Activated CD8-positive, alpha-beta memory T cell treated with anti-CD3 and anti-CD28 coated beads for 48 hours (primary cell): Measurements from ENCODE around the gene SLC24A3.

Experiments
- DNase-seq, 3 experiments: peaks; one replicate each; pipeline ENCODE4 v3.0.0-alpha.2; 2020; ENCODE audit warnings: low read depth in 2 of 3, low spot score in 2 of 3

Gene SLC24A3

DNA sequence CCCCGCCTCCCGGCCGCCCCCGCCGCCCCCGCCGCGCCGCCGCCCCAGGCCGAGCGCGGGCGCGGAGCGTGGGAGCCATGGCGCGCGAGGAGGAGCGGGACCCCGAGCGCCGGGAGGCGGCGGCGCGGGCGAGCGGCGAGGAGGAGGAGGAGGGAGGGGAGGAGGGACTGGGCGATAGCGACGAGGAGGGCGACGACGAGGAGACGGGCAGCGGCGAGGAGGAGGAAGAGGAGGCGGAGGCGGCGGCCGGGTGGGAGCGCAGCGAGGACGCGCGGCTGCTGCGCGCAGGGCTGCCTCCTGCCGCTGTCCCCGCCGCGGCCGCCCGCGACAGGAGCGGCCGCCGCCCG lies at the start of gene SLC24A3:
TSS of gene SLC24A3 (plus strand) at position 174 of the 347 bp plus-strand sequence.
- no peak for DNase-seq

GRCh38 chr20:19170148-19170547 lies 42.3 kb upstream of the SLC24A3 start:
- no peak for DNase-seq

DNA sequence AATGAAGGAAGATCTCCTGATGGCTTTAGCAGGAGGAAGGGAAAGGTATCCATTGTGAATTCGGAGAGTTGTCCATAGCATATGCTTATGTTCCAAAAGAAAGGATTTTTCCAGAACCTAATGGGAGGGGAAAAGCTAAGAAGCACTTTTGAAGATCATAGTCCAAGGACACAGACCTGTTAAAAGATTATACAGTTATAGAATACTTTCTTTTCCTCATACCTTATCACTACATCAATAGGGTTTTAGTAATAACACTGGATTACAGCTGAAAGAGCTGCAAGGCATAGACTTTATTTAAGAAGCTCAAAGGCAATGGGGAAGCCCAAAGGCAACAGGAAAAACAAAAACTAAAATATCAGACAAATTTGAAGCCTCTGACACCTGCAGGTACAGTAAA lies 39.8 kb upstream of the SLC24A3 start:
- no peak for DNase-seq

DNA sequence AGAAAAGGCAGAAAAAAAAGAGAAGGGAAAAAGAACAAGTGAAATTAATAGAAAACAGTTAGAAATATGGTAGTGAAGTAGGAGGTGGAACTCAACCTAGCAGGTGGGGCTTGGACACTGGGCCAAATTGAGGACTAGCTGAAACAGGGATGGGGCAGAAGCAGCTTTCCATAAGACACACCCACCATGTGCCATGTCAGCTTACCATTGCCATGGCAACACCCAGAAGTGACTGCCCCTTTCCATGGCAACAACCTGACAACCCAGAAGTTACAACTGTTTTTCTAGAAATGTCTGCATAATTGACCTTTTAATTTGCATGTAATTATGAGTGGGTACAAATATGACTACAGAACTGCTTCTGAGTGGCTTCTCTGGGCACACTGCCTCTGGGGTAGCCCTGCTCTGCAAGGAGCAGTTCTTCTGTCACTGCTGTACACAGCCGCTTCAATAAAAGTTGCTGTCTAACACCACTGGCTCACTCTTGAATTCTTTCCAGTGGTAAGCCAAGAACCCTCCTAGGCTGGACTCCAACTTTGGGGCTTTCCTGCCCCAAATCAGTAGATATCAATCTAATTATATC lies 35.9 kb upstream of the SLC24A3 start:
- no peak for DNase-seq

DNA sequence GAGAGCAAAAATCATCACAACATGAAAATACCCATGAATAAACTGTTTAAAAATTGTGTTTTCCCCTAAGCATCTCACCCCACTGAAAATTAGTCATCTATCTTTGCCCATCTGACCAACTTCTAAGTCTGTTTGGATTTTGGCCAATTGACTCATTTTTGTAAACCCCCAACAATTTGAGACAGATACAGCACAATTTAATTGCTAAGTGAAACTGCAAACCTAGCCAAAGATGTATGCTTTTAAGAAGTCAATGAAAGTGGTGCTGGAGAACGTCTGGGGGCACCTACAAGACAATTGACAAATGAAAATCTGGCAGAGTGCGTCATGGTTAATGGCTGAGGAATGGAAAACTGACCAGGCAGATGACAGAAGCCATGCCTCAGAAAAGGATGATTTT lies 30.9 kb upstream of the SLC24A3 start:
- DNase-seq, result no peak

DNA sequence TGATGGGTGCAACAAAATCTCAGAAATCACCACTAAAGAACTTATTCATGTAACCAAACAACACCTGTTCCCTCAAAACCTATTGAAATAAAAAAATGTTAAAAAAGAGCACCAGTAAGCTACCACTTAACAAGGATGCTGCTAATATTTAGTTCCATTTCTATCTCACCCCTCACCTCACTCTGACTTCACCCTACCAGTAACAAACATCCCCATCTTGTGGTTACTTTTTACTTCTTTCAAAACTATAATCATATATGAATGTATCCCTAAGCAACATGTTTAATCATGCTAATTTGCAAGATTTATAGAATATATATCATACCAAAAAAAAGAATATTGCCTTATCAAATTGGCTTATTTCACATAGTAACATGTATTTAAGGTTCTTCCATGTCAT lies 27.4 kb upstream of the SLC24A3 start:
- no peak for DNase-seq

GRCh38 chr20:19193349-19193748 lies 19.1 kb upstream of the SLC24A3 start:
- no peak for DNase-seq

- DNase-seq, result peak; percentile 23 to 75 (median 62)
These were observed 6.5 kb upstream of the SLC24A3 start for GRCh38 chr20:19205981-19206396.

DNA sequence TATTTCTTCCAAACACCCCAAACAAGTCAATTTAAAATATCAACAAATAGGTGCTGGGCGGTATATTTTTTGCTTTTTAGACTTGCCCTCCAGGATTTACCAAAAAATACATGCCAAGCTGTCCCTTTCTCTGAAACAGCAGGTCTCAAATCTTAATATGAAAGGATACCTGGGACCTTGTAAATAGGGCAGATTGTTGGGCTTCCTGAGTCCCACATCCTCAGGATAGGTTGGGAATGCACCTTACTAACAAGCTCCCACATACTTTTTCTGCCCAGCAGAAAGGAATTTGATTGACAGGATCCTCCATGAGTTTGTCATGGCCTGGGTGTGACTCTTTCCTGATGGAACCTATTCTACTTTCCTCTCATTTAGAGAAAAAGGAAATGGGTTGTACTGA lies 4.9 kb upstream of the SLC24A3 start:
- DNase-seq, result no peak

DNA sequence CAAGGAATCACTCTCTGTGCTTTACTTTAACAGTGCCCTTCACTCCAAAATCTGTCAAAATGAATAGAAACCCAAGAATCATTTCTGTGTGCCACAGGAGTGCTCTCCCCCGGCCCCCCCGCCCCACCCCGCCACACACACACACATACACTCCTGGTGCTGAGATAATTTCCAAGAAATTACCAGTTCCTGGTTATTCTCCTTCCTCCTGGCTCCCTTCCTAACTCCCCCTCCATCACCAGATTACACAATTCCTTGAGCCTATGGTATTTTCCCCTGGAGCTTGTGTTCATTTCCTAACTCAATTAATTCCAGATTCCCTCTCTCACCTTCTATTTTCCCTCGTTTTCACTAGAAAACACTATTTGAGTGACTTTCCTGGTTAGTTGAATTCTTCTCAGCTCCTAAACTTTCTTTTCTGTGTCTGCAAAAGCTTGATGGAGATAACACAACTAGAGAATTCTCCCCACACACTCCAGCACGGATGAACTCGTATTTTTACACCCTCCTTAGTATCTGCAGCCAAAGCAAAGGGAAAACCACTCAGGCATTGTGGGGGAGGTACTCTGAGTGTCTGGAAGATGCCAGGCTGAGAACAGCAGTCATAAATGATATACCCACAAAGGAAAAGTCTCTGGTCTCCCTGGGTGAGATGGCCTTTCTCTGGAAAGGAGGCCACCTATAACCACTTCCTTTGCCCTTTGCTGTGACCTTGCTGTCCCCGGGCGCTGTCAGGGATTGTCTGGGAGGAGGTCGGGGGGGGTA lies 1.9 kb upstream of the SLC24A3 start:
- DNase-seq, result no peak

DNA sequence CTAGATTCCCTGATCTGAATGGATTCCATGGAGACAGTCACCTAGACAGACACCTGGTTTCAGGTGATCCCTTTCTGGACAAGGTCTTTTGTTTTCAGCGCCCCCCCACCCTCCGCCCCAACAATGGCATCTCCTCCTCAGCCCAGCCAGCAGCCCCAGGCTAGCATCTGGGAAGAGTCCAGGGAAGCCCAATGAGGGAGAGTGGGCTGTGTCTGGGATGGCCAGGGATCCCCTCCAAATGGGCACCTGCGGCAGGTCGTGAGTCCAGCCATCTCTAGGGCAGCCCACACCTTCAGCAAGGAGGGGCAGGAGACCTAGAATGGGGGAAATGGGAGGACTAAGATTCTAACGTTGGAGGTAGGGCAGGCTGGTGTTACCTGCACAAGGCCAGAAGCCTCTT lies 1.2 kb upstream of the SLC24A3 start:
- DNase-seq, result no peak

DNA sequence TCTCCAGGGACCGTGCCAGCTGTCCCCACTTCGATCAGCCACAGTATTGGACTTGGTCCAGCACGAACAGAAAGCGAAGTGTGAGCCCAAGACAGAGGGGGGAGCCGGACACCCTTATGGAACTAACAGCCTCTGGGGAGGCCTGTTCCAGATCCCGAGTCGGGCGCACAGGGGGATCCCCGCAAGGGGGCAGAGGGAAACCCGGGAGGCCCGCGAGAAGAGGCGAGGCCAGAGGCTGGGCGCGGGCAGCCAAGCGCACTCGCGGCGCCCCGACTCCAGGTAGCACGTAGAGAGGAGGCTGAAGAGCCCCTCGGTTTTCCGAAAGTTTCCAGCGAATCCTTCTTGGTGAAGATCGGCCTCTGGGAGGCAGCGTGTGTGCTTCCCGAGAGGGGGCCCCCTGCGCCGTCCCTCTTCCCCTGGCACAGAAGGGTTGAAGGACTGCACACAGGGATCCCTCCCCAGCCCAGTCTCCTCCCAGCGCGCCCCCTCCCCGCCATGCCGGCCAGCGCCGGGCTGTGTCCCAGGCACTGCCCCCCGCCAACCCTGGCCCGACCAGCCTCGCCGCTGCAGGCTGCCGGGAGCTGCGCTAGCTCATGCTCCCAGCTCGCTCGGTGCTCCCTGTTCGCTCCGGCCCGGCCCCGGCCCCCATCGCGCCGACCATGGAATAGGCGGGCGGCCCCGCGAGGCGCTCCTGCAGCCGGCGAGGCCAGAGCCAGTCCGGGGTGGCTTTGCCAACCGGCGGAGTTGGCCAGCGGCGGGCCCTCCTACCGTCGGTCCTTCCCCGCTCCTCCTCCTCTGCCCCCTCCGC lies 577 bp upstream of the SLC24A3 start:
- DNase-seq, result no peak

DNA sequence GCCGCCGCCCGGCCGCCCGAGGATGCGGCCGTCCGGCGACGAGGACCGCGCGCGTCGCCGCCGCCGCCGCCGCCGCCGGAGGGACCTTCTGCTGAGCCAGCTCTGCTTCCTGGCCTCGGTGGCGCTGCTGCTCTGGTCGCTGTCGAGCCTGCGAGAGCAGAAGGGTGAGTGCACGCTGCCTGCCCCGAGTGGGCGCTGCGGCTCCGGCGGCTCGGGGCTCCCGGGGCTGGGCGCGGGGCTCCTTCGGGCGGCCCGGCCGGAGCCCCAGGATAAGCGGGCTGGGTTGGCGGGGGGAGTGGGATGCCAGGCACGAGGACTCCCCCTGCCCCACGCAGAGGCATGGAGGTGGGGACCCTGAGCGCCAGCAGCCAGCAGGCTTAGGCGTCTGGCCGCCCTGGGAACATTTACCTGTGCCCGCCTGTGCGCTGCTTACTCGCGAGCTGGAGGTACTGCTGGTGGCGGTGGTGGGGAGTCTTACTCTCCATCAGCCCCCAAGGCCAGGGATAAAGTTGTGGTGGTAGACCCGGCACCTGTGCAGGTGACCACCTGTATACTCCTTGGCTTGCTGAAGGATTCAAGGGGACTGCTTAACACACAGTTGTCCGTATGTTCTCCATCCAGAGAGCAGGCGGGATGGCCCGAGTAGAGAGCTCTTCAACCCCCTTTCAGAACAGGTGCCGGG lies 520 bp downstream of the SLC24A3 start:
- no peak for DNase-seq

GRCh38 chr20:19213946-19214490 lies 1.6 kb downstream of the SLC24A3 start:
- no peak for DNase-seq

DNA sequence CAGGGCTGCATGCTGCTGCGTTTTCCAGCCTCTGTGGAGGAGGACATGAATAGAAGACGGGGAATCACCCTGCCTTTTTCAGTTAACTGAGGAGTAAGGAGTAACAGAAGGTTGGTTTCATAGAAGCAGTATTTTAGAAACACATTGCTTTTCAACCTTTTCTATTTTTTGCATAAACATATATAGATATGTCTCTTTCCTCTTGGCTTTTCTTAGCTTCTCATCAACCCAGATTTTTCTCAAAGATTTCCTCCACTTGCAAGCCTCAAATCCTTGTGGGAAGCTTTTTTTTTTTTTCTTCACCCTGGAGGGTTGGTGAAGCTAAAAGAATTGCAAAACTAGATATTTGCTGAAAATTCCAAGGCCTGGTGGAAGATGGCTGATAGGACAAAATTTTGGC lies 6.0 kb downstream of the SLC24A3 start:
- no peak for DNase-seq

DNA sequence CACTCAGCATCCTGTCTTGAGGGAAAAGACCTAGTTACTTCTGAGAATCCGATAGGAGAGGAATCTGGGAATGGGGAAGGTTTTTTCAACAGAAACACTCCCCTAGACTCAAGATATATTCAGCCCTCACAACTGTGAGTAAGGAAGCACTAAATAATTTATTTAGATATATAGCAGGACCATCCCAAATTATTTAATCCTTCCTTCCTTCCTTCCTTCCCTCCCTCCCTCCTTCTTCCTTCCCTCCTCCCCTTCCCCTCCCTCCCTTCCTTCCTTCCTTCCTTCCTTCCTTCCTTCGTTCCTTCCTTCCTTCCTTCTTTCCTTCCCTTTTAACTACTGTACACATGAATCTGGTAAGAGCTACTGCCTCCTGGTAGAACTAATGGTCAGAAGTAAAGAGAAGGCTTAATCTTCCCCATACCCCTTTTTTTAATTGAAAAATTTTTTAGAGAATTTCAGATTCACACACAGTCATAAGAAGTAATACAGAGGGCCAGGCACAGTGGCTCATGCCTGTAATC lies 10.1 kb downstream of the SLC24A3 start:
- no peak for DNase-seq

DNA sequence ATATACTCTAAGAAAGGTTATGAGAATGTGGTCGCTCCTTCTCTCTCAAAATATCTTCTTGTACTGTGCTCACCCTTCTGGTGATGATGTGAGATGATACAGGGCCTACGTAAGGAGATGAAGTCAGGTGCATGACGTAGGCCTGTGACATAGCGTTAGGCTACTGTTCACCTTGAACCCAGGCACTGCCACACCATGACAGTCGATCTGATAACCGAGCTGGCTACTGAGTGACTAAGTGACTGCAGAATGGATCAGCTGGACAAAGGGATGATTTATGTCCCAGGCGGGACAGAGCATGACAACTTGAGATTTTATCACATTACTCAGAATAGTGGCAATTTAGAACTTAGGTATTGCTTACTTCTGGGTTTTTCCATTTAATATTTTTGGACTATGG lies 11.2 kb downstream of the SLC24A3 start:
- DNase-seq, result no peak

GRCh38 chr20:19231359-19232035 lies 19.1 kb downstream of the SLC24A3 start:
- no peak for DNase-seq

DNA sequence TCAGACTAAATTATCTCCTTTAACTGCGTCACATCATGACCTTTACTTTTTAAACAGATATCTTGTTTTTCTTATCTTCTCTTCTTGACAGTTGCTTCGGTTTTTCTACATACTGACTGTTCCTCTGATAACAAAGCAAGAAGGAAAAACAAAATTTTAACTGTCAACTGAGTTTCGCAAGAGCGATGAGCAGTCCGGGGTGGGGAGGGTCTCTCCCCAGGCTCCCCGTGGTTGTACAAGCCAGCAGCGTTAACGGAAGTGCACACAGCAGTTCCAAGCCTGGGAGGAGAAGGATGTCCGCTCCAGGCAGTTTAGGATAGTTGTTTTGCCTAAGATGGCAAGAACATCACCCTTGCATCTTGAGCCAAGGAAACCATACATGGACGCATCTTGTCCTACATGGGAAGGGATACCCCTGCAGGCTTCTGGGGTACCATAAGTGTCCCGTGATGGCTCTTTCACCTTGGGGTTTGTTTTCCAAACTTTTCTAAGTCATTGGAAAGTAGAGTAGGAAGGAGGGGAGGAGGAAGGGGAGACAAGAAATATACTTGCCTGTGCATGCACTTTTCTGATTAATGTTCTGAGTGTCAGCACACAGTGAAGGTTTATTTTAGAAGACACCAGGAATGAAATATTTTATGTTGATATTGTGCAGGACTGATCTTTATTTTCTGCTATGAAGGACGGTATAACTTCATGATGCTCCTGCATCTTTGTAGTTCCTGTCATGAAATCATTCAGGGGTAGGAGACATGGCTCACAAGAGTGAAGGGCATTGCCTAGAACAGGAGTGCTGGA lies 20.8 kb downstream of the SLC24A3 start:
- no peak for DNase-seq
